NB4 (cell line): ENCODE results near the gene B4GALNT4.
"Not testable (repeated sequence)": the region's sequence is repeated elsewhere in the genome, so short reads cannot be mapped to it uniquely, and the experiment has no call there.

Experiments used
- DNase-seq: peaks from one replicate; pipeline ENCODE4 v3.0.0; 2010; ENCODE audit warnings: low read depth
- H3K4me3 ChIP-seq: one replicate; pipeline ENCODE4 v1.5.1; 2011; ENCODE audit warnings: mild to moderate bottlenecking, low read depth, low read length, moderate library complexity
- MYC ChIP-seq: IDR thresholded peaks from 2 replicates; pipeline ENCODE4 v1.6.1; 2011; ENCODE audit warnings: low read depth, low read length
- POLR2A ChIP-seq: IDR thresholded peaks from 2 replicates; pipeline ENCODE4 v1.6.1; 2011; ENCODE audit warnings: mild to moderate bottlenecking; ENCODE audit not compliant: insufficient read length; ENCODE audit errors: extremely low read depth
- TF ChIP-seq, protein P1 (sequence below): IDR thresholded peaks from 2 replicates; pipeline ENCODE4 v1.6.1; 2011; ENCODE audit warnings: low read depth, low read length
- TF ChIP-seq, protein P2 (sequence below): IDR thresholded peaks from one replicate; pipeline ENCODE4 v1.5.1; 2012; ENCODE audit warnings: low read depth, low read length

B4GALNT4 gene

DNA sequence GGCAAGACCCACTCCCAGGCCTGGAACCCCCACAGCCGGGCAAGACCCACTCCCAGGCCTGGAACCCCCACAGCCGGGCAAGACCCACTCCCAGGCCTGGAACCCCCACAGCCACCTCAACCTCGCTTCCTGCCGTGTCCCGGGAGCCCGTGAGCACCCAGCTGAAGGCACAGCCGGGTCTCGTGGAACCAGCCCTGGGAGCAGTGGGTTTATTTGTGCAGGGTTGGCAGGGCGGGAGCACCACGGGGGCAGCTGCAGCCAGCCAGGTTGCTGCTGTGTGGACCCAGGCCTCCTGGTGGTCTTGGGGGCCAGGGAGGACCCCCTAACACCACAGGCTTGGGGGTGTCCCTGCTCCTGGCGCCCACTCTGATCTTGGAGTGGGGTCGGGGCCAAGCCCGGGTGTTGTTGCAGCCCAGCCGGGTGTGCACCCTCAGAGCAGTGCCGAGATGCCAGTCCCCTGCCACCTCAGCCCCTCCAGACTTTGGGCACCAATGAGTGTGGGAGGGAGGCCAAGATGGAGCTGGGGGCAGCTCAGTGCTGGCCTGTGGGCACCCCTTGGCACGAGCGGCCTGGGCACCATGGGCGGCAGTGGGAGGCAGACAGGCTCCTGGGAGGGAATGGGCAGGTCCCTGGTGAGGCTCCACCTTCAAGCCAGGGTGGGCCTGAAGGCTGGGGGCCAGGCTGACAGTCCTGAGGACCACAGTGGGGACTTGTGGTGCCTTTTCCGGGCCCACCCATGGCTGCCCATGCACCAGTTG is 16.5 kb downstream of the B4GALNT4 start:
- H3K4me3 ChIP-seq = no peak overlapping the region
- TF ChIP-seq MYC = no peak
- no peak for TF ChIP-seq POLR2A
- TF ChIP-seq, protein P1, sequence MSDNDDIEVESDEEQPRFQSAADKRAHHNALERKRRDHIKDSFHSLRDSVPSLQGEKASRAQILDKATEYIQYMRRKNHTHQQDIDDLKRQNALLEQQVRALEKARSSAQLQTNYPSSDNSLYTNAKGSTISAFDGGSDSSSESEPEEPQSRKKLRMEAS = no peak
- TF ChIP-seq, protein P2, sequence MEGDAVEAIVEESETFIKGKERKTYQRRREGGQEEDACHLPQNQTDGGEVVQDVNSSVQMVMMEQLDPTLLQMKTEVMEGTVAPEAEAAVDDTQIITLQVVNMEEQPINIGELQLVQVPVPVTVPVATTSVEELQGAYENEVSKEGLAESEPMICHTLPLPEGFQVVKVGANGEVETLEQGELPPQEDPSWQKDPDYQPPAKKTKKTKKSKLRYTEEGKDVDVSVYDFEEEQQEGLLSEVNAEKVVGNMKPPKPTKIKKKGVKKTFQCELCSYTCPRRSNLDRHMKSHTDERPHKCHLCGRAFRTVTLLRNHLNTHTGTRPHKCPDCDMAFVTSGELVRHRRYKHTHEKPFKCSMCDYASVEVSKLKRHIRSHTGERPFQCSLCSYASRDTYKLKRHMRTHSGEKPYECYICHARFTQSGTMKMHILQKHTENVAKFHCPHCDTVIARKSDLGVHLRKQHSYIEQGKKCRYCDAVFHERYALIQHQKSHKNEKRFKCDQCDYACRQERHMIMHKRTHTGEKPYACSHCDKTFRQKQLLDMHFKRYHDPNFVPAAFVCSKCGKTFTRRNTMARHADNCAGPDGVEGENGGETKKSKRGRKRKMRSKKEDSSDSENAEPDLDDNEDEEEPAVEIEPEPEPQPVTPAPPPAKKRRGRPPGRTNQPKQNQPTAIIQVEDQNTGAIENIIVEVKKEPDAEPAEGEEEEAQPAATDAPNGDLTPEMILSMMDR = no peak
- no peak for DNase-seq

DNA sequence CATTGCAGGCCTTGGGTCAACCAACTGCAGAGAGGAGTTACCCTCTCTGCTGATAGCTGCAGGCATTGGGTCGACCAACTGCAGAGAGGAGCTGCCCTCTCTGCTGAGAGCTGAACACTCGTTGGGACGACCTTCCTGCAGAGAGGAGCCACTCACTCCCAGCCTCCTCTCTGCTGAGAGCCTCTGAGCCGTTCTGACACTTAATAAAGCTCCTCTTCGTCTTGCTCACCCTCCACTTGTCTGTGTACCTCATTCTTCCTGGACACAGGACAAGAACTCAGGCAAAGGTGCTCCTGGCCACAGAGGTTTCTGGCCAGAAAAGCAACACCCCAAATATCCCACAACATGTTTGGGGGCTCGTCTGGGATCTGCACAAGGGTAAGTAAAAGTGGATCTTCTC is 17.2 kb downstream of the B4GALNT4 start:
- no peak for DNase-seq
- H3K4me3 ChIP-seq = no peak overlapping the region
- TF ChIP-seq MYC (no peak), POLR2A (no peak)
- TF ChIP-seq, protein P2 = no peak
- TF ChIP-seq, protein P1 = no peak

DNA sequence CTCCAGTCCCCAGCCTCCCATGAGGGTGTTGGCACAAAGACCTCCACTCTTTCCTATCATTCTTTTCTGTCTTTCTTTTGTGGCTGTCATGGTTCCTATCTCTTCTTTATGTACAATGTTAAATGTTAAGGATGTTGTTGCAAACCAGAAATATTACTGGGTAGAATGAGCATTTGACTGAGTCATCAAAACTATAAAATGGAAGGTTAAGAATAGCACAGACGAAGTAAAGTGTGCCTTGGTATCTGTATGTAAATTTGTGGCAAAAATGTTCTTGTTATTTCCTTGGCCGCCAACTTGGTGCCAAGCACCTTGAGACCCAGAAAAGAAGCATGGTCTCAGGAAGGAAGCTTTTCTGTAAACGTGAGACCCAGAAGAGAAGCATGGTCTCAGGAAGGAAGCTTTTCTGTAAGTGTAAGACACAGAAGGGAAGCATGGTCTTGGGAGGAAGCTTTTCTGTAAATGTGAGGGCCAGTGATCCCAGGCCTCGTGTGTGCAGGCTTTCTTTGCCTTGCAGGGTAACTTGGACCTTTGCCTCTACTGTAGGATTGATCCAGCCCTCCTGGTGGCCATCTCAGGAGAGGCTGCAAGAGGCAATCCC is 18.0 kb downstream of the B4GALNT4 start:
- H3K4me3 ChIP-seq = no peak overlapping the region
- DNase-seq = no peak
- TF ChIP-seq MYC (no peak), POLR2A (no peak)
- TF ChIP-seq, protein P1 = no peak
- TF ChIP-seq, protein P2 = no peak

- not testable (repeated sequence) for DNase-seq, H3K4me3 ChIP-seq
These were observed 20.1 kb downstream of the B4GALNT4 start for GRCh38 chr11:389369-389768.

DNA sequence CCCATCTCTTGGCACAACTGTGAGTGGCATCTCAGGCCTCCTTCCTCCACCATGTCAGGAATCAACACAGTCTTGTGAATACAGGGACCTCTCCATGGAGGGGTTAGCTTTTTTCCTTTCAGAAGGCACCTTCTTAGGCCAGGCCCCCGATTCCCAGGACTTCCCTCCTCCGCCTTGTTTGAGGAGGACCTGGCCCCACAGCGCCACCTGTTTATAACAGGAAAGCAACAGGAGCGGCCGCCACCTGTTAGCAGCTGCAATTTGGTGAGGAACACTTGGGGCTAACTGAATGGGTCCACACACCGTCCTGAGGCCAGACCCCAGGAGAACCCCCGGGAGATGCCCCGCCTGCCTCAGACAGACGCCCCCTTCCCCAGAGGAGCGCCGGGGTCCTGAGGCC is 20.9 kb downstream of the B4GALNT4 start:
- DNase-seq = no peak

DNA sequence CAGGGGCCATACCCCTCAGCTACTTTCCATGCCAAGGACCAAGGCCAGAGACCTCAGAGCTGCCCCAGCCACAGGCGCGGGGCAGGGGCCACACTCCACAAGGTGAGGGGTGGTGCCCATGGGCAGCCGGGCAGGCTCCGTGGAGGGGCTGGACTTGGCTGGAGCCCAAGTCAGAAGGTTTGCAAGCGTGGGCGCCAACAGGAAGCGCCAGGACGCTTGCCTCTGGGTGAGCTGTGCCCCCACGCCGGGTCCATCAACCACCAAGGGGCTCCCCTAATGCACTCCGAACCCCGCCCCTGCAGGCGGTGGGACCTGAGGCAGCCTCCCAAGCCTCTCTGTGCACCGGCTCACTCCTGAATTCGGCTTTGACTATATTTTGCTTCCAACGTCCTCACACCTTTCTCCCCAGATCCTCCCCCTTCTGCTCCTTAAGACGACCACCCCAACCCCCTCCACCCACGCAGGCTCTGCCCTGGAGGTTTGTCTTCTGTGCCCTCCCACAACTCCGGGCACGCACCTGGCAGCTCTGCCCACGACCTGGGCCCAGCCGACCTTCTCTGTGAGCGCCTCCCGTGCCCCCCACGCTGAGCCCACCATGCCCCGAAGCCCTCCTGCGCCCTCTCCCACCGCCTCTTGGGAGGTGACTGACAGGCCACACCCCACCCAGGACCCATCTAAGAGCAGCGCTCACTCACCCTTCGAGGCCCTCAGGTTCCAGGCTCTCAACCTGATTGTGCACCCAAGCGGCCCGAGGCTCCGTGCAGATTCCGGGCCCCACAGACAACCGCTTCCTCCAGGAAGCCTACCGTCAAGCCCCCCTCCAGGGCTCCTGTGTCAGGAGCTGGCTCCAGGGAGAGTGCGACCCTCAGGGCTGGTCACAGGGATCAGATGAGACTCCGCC is 22.1 kb downstream of the B4GALNT4 start:
- no peak for DNase-seq
- H3K4me3 ChIP-seq = no peak overlapping the region
- TF ChIP-seq, protein P1 = no peak
- TF ChIP-seq POLR2A (no peak), MYC (no peak)
- TF ChIP-seq, protein P2 = no peak

More for the DNA sequence above, 20.9 kb downstream of the B4GALNT4 start:
- no peak for TF ChIP-seq POLR2A
- TF ChIP-seq, protein P2 = no peak
- TF ChIP-seq MYC = no peak
- TF ChIP-seq, protein P1 = no peak
- no peak overlapping the region for H3K4me3 ChIP-seq
